Measurements from ENCODE around the gene COL9A3.

The COL9A3 gene

GRCh38 chr20:62777528-62777830, 39.4 kb upstream of the COL9A3 start:
- in situ Hi-C loops (cut with MboI; ENCODE audit: low pct_unique_long_range_greater_than_20kb, low sequenced_read_pairs), result no loop called here

GRCh38 chr20:62778058-62778457, 38.8 kb upstream of the COL9A3 start:
- DNase-seq, result no peak
- in situ Hi-C loops (cut with MboI; ENCODE audit: low pct_unique_long_range_greater_than_20kb, low sequenced_read_pairs), result no loop called here

More at GRCh38 chr20:62777528-62777830, 39.4 kb upstream of the COL9A3 start:
- DNase-seq, result no peak

- DNase-seq, result no peak
- in situ Hi-C loops (cut with MboI; ENCODE audit: low pct_unique_long_range_greater_than_20kb, low sequenced_read_pairs), result no loop called here
Measured at GRCh38 chr20:62778601-62779416, 38.0 kb upstream of the COL9A3 start.

GRCh38 chr20:62779417-62779685, 37.5 kb upstream of the COL9A3 start:
- DNase-seq, result no peak
- in situ Hi-C loops (cut with MboI; ENCODE audit: low pct_unique_long_range_greater_than_20kb, low sequenced_read_pairs), result no loop called here

- in situ Hi-C loops (cut with MboI; ENCODE audit: low pct_unique_long_range_greater_than_20kb, low sequenced_read_pairs), result no loop called here
- no peak for DNase-seq
Measured at GRCh38 chr20:62780204-62780603, 36.6 kb upstream of the COL9A3 start.

GRCh38 chr20:62780696-62781095, 36.2 kb upstream of the COL9A3 start:
- in situ Hi-C loops (cut with MboI; ENCODE audit: low pct_unique_long_range_greater_than_20kb, low sequenced_read_pairs), result no loop called here
- no peak for DNase-seq

GRCh38 chr20:62782149-62782892, 34.5 kb upstream of the COL9A3 start:
- DNase-seq, result no peak
- in situ Hi-C loops (cut with MboI; ENCODE audit: low pct_unique_long_range_greater_than_20kb, low sequenced_read_pairs), result no loop called here

GRCh38 chr20:62782893-62783278, 34.0 kb upstream of the COL9A3 start:
- DNase-seq, result no peak
- in situ Hi-C loops (cut with MboI; ENCODE audit: low pct_unique_long_range_greater_than_20kb, low sequenced_read_pairs), result no loop called here

GRCh38 chr20:62784497-62784896, 32.4 kb upstream of the COL9A3 start:
- DNase-seq, result no peak
- in situ Hi-C loops (cut with MboI; ENCODE audit: low pct_unique_long_range_greater_than_20kb, low sequenced_read_pairs), result no loop called here

- DNase-seq, result no peak
- in situ Hi-C loops (cut with MboI; ENCODE audit: low pct_unique_long_range_greater_than_20kb, low sequenced_read_pairs), result no loop called here
Measured at GRCh38 chr20:62785393-62785792, 31.5 kb upstream of the COL9A3 start.

GRCh38 chr20:62786157-62786556, 30.7 kb upstream of the COL9A3 start:
- in situ Hi-C loops (cut with MboI; ENCODE audit: low pct_unique_long_range_greater_than_20kb, low sequenced_read_pairs), result no loop called here
- DNase-seq, result no peak

- DNase-seq, result peak; percentile 55
- in situ Hi-C loops (cut with MboI; ENCODE audit: low pct_unique_long_range_greater_than_20kb, low sequenced_read_pairs), result no loop called here
Measured at GRCh38 chr20:62787321-62787720, 29.5 kb upstream of the COL9A3 start.

- in situ Hi-C loops (cut with MboI; ENCODE audit: low pct_unique_long_range_greater_than_20kb, low sequenced_read_pairs), result no loop called here
- peak; percentile 41 for DNase-seq
Measured at GRCh38 chr20:62787866-62788265, 29.0 kb upstream of the COL9A3 start.

GRCh38 chr20:62788607-62789006, 28.2 kb upstream of the COL9A3 start:
- DNase-seq, result no peak
- in situ Hi-C loops (cut with MboI; ENCODE audit: low pct_unique_long_range_greater_than_20kb, low sequenced_read_pairs), result no loop called here

- DNase-seq, result no peak
- in situ Hi-C loops (cut with MboI; ENCODE audit: low pct_unique_long_range_greater_than_20kb, low sequenced_read_pairs), result no loop called here
Measured at GRCh38 chr20:62790075-62790474, 26.8 kb upstream of the COL9A3 start.

- DNase-seq, result peak; percentile 95
- in situ Hi-C loops (cut with MboI; ENCODE audit: low pct_unique_long_range_greater_than_20kb, low sequenced_read_pairs), result no loop called here
Measured at GRCh38 chr20:62791301-62792181, 25.3 kb upstream of the COL9A3 start.

GRCh38 chr20:62792182-62792939, 24.5 kb upstream of the COL9A3 start:
- no peak for DNase-seq
- in situ Hi-C loops (cut with MboI; ENCODE audit: low pct_unique_long_range_greater_than_20kb, low sequenced_read_pairs), result no loop called here

- no peak for DNase-seq
Measured at GRCh38 chr20:62792940-62793756, 23.7 kb upstream of the COL9A3 start.

GRCh38 chr20:62793757-62794006, 23.2 kb upstream of the COL9A3 start:
- in situ Hi-C loops (cut with MboI; ENCODE audit: low pct_unique_long_range_greater_than_20kb, low sequenced_read_pairs), result no loop called here
- DNase-seq, result no peak

More at GRCh38 chr20:62792940-62793756, 23.7 kb upstream of the COL9A3 start:
- in situ Hi-C loops (cut with MboI; ENCODE audit: low pct_unique_long_range_greater_than_20kb, low sequenced_read_pairs), result no loop called here

All from KBM-7 (cell line).